ENCODE data around the gene LRRC38.

DNA sequence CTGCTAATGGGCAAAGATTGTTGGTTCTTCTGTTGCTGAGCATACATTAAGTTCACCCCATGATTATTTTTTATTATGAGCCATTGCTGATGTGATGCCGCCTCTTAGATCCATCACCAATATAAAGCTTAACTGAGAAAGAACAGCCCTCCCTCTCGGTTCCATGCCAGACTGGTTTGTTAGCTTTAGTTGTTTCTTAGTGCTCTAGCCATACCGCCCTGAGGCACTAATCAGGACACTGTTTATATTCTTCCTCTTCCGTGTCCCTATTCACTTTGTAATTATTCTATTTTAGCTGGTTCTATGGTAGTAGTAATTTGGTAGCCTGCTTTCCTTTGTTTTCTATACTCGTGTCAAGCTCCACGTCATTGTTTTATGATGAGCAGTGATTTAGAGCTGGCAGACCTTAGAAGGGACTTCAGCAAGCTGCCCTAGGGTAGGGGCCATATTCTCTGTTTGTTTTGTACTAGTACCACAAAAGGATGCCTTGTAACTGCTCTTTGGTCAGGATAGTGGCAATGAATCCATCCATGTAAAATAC is 42.5 kb upstream of the LRRC38 start:
- no peak for TF ChIP-seq POLR2A (IDR thresholded peaks at IDR 0.05; ENCODE audit: low read depth, low read length)
- TF ChIP-seq, protein P1, sequence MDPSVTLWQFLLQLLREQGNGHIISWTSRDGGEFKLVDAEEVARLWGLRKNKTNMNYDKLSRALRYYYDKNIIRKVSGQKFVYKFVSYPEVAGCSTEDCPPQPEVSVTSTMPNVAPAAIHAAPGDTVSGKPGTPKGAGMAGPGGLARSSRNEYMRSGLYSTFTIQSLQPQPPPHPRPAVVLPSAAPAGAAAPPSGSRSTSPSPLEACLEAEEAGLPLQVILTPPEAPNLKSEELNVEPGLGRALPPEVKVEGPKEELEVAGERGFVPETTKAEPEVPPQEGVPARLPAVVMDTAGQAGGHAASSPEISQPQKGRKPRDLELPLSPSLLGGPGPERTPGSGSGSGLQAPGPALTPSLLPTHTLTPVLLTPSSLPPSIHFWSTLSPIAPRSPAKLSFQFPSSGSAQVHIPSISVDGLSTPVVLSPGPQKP (IDR thresholded peaks at IDR 0.05; ENCODE audit: borderline replicate concordance, low read depth, low read length) = no peak
- no peak for TF ChIP-seq MAFK (IDR thresholded peaks at IDR 0.05; ENCODE audit: low read depth, low read length)
- TF ChIP-seq, protein P2, sequence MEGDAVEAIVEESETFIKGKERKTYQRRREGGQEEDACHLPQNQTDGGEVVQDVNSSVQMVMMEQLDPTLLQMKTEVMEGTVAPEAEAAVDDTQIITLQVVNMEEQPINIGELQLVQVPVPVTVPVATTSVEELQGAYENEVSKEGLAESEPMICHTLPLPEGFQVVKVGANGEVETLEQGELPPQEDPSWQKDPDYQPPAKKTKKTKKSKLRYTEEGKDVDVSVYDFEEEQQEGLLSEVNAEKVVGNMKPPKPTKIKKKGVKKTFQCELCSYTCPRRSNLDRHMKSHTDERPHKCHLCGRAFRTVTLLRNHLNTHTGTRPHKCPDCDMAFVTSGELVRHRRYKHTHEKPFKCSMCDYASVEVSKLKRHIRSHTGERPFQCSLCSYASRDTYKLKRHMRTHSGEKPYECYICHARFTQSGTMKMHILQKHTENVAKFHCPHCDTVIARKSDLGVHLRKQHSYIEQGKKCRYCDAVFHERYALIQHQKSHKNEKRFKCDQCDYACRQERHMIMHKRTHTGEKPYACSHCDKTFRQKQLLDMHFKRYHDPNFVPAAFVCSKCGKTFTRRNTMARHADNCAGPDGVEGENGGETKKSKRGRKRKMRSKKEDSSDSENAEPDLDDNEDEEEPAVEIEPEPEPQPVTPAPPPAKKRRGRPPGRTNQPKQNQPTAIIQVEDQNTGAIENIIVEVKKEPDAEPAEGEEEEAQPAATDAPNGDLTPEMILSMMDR (conservative IDR thresholded peaks at IDR 0.05; ENCODE audit: low read depth, low read length) = no peak
- TF ChIP-seq RFX5 (IDR thresholded peaks at IDR 0.05; ENCODE audit: low read depth, low read length) = no peak
- TF ChIP-seq RAD21 (IDR thresholded peaks at IDR 0.05; ENCODE audit: low read length) = no peak
- TF ChIP-seq CHD1 (IDR thresholded peaks at IDR 0.05; ENCODE audit: low read depth, low read length) = no peak
- no peak for TF ChIP-seq SMC3 (IDR thresholded peaks at IDR 0.05; ENCODE audit: low read depth, low read length)
- no peak for TF ChIP-seq BHLHE40 (IDR thresholded peaks at IDR 0.05; ENCODE audit: low read depth, low read length)
